Measurements from ENCODE around the gene ACD.

GRCh38 chr16:67702130-67702529 lies 42.1 kb upstream of the ACD start:
- TF ChIP-seq POLR2A (IDR thresholded peaks at IDR 0.05) (no peak), CTCF (IDR thresholded peaks at IDR 0.05) (no peak)

Data from lower leg skin (tissue), 3 donors.